GM21381 (cell line): Measurements from ENCODE around the gene NYNRIN.

Source experiments
- ATAC-seq: cut with Tn5 transposase; IDR thresholded peaks from one replicate; pipeline ENCODE4 v1.9.1; 2021; ENCODE audit warnings: mild to moderate bottlenecking, moderate library complexity; ENCODE audit not compliant: unreplicated experiment

Gene NYNRIN

DNA sequence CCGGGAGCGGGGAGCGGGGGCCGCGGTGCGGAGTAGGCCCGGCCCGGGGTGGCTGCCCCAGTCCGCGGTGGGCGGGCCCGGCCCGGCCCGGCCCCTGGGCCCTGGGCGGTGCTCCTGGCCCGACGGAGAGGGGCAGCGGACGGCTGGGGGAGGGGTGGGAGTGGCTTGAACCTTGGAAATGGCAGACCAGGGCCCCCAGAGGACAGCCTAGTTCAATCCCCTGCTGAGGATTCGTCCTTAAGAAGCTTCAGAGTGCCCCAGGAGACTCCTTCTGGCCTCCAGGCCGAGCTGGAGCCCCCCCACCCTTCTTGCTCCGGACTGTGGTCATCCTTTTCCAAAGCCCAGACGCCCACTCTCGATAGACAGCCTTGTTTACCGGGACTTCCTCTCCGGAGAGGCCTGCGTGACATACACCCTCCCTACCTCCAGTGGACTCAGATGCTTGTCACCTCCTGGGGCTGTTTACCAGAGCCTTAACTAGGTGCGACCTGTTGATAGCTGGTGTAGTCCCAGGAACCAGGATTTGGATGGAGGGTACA lies 31.4 kb downstream of the NYNRIN start:
- ATAC-seq = peak; percentile 64

DNA sequence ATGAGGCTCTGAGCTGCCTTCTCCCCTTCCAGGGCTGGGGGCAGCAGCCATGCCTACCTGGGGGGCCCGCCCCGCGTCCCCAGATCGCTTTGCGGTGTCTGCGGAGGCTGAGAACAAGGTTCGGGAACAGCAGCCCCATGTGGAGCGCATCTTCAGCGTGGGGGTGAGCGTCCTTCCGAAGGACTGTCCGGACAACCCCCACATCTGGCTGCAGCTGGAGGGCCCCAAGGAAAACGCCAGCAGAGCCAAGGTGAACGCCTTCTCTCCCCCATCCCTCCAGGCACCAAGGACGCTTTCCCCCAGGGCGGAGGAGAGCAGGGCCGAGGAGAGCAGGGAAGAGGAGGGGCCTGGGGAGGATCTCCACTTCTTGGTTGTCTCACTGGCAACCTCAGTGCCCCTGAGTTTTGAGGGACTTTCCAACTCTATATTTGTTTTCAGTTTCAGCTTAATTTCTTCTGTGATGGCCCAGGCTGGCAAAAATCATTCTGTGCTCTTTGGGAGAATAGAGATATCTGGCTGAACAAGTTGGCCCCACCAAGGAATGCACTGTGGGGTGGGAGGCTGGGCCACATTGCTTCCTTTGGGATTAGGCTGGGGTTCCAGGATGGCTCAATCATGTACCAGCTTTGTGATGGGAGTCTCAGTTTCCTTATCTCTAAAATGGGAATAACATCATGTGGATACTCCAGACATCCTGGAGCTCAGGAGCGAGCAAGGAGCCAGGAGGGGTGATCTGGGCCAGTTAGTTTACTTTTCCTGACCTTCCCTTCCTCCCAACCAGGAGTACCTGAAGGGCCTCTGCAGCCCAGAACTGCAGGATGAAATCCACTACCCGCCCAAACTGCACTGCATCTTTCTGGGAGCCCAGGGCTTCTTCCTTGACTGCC lies 32.1 kb downstream of the NYNRIN start:
- no peak for ATAC-seq

DNA sequence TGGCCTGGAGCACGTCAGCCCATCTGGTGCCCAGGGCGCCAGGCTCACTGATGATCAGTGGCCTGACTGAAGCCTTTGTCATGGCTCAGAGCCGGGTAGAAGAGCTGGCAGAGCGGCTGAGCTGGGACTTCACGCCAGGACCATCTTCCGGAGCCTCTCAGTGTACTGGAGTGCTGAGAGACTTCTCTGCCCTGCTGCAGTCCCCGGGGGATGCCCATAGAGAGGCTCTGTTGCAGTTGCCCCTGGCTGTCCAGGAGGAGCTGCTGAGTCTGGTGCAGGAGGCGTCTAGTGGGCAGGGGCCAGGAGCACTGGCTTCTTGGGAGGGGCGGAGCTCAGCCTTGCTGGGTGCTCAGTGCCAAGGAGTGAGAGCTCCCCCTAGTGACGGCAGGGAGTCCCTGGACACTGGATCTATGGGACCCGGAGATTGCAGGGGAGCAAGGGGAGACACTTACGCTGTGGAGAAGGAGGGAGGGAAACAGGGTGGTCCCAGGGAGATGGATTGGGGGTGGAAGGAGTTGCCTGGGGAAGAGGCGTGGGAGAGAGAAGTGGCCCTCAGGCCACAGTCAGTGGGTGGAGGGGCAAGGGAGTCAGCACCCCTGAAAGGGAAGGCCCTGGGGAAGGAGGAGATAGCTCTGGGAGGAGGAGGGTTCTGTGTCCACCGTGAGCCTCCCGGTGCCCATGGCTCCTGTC lies 32.9 kb downstream of the NYNRIN start:
- peak; percentile 45 for ATAC-seq

DNA sequence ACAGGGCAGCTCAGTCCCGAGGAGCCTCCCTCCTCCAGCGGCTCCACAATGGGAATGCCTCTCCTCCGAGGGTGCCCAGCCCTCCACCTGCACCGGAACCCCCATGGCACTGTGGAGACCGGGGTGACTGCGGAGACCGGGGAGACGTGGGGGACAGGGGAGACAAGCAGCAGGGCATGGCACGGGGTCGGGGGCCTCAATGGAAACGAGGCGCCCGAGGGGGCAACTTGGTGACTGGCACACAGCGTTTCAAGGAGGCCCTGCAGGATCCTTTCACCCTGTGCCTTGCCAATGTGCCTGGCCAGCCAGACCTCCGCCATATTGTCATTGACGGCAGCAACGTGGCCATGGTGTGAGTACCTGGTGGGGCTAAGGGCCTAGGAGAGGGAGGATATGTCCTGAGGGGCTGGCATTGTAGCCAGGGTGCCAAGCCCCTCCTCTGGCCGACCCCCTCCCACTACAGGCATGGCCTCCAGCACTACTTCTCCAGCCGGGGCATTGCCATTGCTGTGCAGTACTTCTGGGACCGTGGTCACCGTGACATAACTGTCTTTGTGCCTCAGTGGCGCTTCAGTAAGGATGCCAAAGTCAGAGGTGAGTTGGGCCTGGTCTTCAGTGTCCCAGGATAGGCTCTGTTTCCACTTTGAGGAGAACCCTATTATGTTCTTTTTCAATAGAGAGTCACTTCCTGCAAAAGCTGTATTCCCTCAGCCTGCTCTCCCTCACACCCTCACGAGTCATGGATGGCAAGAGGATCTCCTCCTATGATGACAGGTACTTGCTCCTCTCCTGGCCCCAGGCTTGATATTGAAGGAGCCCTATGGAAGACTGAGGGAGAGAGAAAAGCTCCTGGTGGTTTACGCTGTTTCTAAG lies 33.7 kb downstream of the NYNRIN start:
- no peak for ATAC-seq

DNA sequence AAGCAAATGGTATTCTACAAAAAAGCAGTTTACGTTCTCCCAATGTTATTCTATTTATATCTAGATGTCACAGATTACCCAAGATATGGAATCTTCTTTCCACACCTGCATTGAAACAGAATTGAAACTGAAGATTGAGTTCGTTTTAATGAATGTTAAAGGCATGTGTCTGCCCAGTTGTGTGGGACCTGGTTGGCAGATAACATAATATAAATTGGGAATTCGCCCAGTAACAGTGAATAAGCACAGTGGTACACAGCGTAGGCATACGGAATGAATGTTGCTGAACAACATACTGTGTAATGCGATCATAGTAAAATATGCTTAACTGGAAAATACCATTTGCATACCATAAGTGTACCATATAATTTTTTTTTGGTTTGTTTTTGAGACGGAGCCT lies 35.2 kb downstream of the NYNRIN start:
- ATAC-seq = no peak

DNA sequence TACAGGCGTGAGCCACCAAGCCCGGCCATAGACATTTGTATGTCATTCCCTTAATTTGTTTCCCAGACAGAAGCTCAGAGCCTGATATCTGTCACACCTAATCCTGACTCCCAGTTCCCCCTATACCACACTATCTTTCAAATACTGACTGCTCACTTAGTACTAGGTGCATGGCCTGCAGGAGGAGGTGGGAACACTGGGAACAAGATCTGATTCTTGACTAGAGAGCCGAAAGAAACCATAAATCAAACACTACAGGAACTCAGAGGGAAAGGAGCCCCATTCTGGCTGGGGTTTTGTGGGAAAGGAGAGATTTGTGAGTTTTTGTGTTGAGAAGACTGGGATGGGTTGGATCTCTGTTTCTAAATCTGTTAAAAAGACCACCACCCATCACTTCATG lies 35.9 kb downstream of the NYNRIN start:
- ATAC-seq = no peak

DNA sequence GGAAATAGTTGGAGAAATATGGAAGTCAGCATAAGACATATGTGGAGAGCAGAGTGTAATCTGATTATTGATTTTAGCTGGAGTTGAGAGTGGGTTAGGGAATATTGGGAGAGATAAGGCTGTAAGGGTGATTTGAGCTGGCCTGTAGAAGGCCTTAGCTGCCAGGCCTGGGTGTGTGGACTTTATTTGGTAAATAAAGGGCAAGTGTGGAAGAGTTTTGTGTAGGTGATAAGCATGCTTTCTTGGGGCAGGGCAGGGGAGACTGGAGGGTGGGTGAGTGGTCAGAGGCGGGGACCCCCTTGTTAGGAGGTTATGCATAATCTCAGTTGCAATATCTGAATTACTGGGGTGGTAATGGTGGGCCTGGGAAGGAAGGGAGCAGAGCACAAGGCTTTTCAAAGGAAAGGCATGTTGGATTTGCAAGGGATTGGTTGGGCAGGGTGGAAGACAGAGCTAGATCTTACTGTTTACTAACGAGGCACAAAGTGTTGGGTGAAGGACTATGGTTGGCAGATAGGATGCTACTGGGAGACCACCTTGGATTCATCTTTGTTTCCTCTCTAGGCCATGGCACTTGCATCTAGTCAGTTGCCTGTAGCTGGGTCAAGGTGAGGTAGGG lies 36.5 kb downstream of the NYNRIN start:
- no peak for ATAC-seq

DNA sequence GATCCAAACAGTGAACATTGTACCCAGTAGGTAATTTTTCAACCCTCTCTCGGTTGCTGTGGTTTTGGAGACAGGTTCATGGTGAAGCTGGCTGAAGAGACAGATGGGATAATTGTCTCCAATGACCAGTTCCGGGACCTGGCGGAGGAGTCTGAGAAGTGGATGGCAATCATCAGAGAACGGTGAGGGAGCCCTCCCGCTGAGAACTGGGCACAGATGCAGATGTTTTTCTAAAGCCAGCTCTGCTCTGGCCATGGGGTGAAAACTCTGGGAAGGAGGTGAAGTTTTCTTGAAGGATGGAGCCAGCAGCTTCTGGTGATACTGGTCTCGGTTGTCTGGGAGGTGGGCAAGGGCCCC lies 37.2 kb downstream of the NYNRIN start:
- ATAC-seq = no peak

DNA sequence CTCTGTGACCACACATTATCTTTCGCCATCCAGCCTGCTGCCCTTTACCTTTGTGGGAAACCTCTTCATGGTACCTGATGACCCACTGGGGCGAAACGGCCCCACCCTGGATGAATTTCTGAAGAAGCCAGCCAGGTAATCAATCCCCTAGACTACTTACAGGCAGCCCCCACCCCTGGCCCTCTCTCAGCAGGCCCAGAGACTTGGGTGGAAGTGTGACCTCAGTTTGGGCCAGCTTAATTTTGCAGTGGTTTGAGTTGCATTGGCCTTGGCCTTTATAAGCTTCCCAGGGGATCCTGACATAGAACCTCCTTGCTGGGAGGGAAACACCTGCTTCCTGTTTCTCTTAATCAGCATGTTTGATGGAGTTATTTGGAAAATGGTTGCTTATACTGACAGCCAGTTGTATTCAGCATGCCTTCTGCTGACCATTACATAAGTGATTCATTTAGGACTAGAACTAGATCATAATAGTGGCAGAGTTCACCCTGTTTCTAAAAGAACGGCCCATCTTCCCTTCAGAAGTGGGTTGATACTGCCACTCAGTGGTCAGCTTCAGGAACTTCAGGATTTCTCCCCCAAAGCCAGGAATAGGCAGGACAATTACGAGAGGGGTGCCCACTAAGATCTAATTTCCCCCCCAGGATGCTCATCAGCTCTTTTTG lies 37.7 kb downstream of the NYNRIN start:
- no peak for ATAC-seq

DNA sequence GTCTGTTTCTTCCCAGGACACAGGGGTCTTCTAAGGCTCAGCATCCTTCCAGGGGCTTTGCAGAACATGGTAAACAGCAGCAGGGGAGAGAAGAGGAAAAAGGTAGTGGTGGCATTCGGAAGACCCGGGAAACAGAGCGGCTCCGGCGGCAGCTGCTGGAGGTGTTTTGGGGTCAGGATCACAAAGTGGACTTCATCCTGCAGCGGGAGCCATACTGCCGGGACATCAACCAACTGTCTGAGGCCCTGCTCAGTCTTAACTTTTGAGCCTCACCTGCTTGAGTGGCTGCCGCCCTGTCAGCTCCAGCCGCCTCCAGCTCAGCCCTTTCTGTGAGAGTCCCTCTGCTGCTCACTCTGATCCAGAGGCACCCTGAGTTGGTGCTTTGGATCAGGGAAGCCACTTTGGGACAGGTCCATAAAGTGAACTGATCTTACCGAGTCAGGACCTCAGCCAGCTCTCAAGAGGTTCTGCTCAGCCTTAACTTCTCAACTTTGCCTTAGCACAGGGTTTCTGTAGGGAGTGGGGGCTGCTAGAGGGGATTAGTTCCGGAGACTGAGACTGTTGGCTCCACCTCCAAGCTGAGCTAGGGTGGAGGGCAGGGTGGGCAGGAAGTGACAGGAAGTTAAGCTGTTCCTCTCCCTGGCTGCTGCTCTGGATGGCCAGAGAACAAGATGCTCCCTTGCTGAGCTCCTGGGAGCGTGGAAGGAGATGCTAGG lies 38.4 kb downstream of the NYNRIN start:
- no peak for ATAC-seq

DNA sequence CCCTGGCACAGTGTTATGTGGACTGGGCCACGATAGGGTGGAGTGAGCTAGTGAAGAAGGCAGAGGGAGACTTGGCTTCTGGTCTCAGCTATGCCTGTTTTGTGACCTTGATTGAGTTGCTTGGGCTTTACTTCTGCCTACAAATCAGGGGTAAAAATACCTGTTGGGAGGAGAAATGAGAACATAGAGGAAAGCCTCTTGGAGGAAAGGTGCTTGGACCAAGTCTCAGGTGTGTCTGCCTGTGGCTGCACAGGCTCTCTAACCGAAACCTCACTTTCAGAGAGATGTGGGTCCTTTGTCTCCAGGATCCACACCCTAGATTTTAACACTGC lies 38.9 kb downstream of the NYNRIN start:
- ATAC-seq = no peak

DNA sequence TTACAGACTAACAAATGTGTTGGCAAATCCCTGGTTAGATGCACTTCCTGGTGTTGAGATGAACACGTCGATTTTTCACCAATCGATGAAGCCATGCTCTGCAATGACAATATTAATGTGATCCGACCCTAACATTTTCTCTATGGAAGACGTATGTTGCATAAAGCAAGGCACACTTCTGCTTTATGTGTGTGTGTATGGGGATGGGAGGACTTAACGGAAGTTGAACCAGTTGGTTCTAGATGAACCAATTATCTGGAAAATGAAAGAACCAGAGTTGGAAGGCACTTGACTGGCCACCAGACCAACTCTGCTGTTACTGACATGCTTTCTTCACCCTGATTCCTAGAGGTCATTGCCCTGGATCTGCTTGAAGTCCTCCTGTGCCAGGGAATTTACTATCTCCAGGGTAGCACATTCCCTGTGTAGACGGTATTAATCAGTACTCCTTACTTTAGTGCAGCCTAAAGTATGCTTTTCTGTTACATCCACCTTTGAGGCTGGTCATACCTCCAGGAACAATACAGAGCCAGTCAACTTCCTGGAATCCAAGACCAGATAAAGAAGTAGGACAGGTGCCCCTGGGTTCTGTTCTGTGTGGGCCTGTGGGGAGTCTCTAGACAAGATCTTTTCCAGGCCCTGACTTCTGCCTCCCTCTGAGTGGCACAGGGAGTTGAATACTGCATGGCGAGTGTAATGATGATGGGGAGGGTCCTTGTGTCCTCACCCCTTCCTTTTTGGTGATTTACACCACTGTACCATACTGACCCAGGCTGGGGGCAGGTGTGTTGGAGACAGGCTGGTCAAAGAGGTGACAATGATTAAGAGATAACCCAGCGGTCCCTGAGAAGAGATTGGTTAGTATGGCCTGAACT lies 39.7 kb downstream of the NYNRIN start:
- ATAC-seq = no peak

DNA sequence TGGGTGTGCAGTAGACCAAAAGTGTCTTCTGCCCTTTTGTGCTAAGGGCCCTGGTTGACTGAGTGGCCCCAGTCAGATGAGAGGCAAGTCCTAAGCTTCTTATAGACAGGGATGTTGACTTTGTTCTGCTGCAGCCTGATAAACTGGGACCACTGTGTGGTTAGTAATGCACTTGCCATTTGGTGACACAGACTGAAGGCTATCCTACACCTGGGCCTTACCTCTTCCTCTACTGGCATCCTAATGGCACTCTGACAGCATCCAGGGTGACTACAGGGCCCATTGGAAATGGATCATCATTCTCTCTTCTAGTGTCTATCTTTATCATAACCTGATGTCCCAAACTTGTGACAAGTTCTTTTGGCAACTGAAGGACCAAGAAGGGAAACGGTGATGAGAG lies 40.5 kb downstream of the NYNRIN start:
- no peak for ATAC-seq

DNA sequence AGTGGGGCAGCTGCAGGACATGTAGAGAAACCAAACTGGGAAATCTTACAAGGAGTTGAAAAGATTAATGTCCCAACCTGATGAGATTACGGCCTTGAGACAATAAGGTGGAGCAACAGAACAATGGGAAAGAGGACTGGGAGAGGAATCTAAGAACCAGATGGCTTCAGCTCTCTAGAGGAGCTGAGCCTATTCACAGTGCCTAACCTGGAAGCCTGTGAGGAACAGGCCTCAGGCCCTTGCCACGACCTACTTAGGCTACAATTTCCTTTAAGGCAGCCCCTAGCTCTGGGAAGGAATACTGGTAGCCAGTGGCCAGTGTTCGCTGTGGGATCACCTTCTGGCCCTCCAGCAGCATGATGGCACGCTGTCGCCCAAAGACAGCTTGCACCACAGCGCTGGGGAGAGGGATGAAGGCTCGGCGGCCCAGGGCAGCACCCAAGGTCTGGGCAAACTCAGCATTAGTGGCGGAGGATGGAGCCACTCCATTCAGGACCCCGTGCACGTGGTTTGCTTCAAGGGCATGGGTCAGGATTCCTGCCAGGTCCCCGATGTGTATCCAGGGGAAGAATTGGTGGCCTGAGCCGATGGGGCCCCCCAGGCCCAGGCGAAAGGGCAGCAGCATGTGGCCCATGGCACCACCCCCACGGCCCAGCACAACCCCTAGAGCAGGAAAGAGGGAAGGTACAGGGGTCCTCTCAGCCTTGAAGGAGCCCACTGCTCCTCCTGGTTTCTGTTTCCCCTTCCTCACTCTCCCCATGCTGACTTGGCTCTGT lies 41.2 kb downstream of the NYNRIN start:
- ATAC-seq = no peak

DNA sequence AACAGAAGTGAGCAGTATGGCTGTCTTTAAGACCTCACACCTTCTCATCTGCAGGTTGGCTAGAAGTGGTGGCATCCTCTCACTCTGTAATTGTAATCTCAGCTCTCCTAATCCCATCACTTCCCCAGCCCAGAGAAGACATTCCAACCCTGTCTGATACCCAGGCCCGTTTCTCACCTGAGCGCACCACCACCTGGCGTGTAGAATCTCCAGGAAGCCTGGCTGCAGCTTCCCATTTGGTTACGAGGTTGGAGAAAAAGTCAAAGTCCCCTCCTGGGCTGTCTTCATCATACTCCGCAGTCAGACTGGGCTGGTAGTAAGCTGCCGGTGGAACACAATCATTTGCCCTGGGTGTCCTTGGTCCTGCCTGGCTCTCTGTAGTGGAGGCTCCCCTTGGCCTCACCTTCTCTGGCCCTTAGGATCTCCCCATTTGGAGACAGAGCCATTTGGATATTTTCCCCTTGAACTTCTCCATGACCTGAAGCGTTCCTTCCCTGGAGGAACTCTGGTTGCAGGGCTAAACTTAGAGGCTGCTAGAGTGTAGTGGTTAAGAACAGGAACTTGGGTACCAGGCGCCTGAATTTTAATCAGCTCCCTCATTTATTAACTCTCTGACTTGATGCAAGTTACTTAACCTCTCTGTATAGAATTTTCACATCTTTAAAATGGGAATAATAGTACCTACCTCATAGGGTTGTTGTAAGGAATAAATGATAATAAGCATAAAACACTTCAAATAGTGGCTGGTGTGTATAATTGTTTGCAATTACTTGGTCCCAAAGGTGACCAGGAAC lies 42.0 kb downstream of the NYNRIN start:
- no peak for ATAC-seq

DNA sequence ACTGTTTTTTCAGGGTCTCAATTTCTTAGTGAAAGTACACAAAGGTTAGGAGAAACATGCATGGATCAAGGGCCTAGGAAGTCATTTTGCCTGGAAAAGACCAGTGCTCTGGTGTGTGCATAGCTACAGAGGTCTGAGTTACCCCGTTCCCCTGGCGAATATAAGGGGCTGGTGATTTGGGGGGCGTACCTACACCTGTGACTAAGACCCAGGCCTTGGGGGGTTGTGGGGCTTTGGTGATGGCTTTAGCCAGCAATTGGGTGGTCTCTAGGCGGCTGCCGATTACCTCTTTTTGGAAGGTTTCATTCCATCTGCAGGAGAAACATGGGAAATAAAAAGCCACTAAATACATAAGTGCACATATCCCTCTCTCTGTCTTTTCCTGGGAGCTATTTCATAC lies 42.7 kb downstream of the NYNRIN start:
- no peak for ATAC-seq

DNA sequence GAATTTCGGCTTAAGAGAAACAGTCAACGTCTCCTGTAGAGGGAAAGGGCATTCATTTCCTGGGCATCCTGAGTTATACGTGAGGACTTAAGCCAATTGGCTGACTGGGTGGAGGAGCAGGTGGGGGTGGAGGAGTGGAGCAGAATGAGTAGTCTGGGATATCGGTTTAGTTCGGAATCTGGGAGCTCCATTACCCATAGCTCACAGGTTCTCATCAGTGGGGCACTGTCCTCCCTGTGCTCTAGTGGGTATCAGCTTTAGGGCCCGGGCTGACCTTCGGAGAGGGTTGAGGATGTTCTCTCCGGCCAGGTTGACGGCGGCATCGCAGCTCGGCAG lies 43.1 kb downstream of the NYNRIN start:
- no peak for ATAC-seq
